ENCODE results near the gene THSD7A.

- TF ChIP-seq, protein P1, sequence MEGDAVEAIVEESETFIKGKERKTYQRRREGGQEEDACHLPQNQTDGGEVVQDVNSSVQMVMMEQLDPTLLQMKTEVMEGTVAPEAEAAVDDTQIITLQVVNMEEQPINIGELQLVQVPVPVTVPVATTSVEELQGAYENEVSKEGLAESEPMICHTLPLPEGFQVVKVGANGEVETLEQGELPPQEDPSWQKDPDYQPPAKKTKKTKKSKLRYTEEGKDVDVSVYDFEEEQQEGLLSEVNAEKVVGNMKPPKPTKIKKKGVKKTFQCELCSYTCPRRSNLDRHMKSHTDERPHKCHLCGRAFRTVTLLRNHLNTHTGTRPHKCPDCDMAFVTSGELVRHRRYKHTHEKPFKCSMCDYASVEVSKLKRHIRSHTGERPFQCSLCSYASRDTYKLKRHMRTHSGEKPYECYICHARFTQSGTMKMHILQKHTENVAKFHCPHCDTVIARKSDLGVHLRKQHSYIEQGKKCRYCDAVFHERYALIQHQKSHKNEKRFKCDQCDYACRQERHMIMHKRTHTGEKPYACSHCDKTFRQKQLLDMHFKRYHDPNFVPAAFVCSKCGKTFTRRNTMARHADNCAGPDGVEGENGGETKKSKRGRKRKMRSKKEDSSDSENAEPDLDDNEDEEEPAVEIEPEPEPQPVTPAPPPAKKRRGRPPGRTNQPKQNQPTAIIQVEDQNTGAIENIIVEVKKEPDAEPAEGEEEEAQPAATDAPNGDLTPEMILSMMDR (conservative IDR thresholded peaks at IDR 0.05), result no peak
- TF ChIP-seq ZFX (IDR thresholded peaks at IDR 0.05), result no peak
Observed at GRCh38 chr7:11689096-11689495, 142.9 kb downstream of the THSD7A start.

Measured in C4-2B (cell line).